NCI-H1694 (cell line): Measurements from ENCODE around the gene MIPOL1.

Experiments used
- DNase-seq: peaks from one replicate; lab custom pipeline; 2025; lab: John Stamatoyannopoulos, UW

MIPOL1 gene

GRCh38 chr14:37399517-37399916 is 201.8 kb downstream of the MIPOL1 start:
- DNase-seq, result no peak

DNA sequence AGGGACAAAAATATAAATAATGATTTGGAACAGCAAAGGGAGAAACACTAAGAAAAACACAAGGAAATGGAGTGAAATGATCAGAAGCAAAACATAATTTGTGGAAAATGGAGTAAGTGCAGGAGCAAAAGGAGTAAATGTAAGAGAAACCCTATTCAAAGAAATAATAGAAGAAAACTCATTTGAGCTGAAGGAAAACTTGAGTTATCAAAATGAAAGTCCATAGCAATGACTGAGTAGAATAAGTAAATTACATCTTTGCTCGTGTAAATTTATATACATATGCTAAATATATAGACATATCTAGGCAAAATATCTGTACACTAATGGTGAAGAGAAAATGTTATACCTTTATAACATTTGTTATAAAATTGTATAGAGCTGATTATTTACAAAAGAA is 203.4 kb downstream of the MIPOL1 start:
- DNase-seq, result no peak

GRCh38 chr14:37403626-37404025 is 205.9 kb downstream of the MIPOL1 start:
- DNase-seq, result no peak

DNA sequence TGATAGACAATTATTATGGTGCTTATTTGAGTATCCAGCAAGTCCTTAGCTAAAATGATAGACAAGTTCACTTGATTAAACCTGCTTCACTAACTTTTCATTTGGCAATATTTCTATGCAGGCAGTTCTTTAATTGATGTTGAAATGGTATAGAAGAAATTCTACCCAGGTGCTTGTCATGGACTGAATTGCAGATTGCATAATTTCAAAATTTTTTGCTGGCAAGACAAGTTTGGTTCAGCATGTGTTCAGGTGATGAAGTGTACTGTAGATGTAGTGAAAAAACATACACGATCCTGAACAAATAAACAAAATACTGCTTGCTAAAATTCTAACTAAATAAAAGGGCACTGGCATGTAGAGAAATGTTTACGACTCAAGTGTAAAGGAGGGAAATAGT is 208.4 kb downstream of the MIPOL1 start:
- no peak for DNase-seq

DNA sequence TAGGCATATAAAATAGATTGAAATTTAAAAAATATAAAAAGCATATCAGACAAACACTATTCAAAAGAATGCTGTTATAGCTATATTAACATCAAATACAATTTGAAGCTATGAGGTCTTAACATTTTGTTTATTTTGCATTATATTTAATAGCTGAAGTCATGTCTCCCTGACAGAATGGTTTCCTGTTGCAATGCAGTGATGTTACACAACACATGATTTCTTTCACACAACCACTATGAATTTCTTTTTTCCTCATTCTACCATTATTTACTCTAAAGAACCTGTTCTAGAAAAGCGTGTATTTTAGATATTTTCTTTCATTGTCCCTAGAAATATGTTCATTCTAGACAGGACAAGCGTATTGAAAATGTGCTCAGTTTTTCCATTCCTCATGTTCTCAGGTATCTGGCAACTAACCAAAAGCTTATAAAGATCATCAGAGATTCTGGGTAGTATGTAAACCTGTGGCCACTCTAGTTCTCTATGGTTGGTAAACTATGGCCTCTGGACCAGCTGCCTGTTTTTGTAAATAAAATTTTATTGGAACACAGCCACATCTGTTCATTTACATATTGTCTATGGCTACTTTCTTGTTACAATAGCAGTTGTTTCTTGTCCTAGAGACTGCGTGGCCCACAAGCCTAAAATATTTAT is 213.5 kb downstream of the MIPOL1 start:
- no peak for DNase-seq

GRCh38 chr14:37413050-37413449 is 215.3 kb downstream of the MIPOL1 start:
- DNase-seq, result no peak

GRCh38 chr14:37413504-37414003 is 215.8 kb downstream of the MIPOL1 start:
- DNase-seq, result no peak

DNA sequence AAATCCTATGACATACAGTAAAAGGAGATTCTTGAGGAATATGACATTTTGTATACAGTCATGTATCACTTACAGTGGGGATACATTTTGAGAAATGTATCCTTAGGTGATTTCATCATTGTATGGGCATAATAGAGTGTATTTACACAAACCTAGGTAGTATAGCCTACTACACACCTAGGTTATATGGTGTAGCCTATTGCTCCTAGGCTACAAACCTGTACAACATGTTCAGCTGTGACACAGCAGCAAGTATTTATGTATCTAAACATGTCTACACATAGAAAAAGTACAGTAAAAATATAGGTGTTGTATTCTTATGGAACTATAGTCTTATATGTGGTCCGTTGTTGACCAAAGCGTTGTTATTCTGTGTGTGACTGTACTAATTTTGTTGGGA is 218.5 kb downstream of the MIPOL1 start:
- no peak for DNase-seq

DNA sequence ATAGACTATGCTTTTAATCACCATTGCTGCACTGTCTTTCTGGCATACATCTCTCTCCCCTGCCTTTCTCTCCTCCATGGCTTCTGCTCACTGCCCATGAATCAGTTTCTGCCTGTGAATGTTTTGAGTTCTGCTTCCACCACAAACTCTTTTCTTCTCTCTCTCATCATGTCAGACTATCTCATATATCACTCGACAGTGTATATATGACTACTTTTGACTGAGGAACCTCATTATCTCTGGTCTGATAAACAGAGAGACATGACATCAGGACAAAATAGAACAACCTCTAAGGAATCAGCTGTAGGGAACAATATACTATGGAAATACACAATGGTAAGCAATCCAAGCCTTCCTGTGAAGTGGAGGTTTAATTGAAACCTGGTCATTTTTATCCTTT is 219.4 kb downstream of the MIPOL1 start:
- DNase-seq, result no peak

DNA sequence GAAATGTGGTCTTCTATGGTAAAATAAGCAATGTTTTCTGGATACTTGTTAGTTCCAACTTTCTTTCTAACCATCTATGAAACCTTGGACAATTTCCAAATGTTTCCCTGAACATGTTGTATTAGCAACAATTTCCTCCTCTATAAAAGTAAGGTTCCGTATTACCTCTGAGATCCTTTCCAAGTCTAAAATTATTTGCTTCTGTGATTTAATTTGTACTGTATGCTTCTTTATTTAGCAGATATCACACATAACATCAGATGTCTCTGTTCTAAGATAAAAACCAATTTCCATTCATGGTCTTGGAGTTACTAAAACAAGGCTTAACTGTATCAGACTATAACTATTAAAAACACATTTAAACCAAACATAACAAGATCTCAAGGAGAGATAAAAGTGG is 220.1 kb downstream of the MIPOL1 start:
- DNase-seq, result peak; percentile 53

GRCh38 chr14:37420622-37421021 is 222.9 kb downstream of the MIPOL1 start:
- DNase-seq, result no peak

- DNase-seq, result no peak
These were observed 224.6 kb downstream of the MIPOL1 start for GRCh38 chr14:37422319-37422718.

GRCh38 chr14:37422748-37423147 is 225.0 kb downstream of the MIPOL1 start:
- no peak for DNase-seq

DNA sequence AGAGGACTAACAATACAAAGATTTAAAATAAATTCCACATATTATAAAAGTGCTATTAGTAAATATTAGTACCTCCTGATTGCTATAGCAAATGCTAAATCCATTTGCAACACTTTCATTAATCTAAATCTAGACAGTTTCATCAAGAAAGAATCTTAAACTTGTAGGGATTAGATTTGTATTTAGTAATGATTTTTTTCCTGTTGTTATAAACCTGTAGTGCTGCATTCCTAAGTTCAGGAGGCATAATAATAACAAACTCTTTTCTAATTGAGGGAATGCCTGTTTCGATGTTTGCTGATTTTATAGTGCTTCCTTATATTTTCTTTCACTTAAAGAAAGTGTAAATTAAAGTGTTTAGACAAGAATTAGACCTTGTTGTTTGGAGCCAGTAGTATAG is 231.2 kb downstream of the MIPOL1 start:
- no peak for DNase-seq

GRCh38 chr14:37429618-37430017 is 231.9 kb downstream of the MIPOL1 start:
- DNase-seq, result no peak

DNA sequence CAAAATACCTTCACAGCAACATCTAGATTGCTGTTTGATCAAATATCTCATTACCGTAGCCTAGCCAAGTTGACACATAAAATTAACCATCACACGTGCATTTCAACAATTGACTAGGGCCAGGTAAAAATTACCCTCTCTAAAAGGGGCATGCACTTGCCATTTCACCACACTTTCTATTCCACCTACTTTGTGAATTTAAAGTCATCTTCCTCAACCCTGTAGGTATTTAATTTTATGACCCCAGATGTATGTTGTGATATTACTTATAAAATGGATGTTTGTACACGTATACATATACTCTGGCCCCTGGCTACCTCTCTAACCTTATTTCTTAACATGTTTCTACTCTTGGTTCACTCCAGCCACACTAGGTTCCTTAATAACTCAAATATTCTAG is 237.1 kb downstream of the MIPOL1 start:
- no peak for DNase-seq

DNA sequence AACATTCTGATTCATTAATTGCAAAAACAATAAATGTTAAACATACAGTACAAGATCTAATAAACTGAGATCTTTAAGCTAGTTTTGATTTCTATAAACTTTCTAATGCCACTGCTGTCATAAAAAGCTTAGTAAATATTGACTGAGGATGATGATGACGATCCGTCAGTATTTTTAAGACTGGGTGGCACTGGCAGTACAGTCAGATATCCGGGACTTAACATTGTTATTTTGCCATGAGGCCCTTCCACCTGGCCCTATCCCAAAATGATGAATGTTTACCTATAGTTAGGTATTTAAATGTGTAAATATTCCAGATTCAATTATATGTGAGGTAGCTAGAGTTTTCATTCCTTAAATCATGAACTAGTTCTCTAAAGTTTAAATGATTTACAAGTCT is 238.8 kb downstream of the MIPOL1 start:
- no peak for DNase-seq

DNA sequence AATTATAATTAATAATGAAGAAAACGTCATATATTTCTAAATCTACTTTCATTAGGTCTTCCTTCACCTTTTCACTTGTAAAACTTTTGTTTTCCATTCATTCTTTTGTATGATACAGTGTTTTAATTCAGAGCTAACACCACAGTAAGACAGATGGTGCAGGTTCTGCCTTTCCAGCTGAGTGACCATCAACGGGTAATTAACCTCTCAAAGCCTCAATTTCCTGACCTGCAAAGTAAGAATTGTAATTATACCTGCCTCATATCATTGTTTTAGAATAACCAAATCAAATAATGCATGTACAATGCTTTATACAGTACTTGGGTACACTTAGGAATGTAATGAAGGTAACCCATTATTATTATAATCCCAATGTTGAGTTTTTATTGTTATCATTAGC is 239.8 kb downstream of the MIPOL1 start:
- DNase-seq, result peak; percentile 49

DNA sequence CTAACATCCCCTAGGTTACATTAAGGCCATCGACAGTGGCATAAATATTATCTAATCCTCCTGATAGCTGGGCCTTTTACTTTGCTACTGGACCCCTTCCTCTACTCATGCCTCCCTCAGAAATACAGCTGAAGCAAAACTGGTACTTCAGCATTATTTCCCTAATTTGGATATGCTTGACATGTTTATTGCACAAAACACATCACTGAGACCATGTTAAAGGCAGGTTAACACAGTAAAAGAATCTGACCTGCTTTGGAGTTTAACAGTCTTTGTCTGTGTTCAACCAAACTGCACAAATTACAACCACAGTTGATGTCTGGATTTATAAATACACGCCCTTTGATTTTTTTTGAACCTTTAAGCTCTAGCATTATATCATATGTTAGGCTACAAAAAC is 240.7 kb downstream of the MIPOL1 start:
- peak; percentile 37 for DNase-seq

DNA sequence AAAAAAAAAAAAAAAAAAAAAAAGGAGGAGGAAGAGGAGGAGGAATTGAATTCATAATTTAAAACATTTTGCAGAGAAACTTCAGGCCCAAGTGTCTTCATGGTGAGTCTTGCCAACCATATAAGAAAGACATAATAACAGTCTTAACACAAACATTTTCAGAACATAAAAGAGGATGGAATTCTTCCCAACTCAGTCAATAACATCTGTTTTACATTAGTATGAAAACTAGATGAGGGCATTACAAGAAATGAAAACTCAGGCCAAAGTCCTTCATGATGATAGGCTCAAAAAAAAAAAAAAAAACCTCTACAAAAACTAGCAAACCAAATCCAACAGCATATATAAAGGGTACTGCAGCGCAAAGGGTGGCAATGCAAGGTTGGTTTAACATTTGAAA is 245.7 kb downstream of the MIPOL1 start:
- DNase-seq, result no peak

- DNase-seq, result no peak
These were observed 250.2 kb downstream of the MIPOL1 start for GRCh38 chr14:37447883-37448391.

DNA sequence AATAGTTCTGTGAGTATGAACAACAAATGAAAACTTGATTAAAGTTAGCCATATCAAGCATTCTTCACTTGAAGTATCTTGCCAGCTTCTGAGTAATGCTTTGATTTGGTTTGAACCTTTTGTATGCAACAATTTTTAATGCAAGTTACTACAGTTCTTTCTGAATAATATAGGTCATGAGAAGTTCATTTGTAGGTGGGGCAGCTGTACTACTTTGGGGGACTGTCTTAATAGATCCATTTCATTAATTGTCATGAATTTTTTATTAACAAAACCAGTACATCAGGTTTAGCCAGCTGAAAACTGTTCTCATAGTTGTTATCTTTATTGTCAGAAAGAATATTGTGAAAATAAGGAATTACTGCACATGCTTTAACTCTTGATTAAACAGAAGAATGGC is 254.6 kb downstream of the MIPOL1 start:
- no peak for DNase-seq

GRCh38 chr14:37453985-37454384 is 256.2 kb downstream of the MIPOL1 start:
- no peak for DNase-seq

GRCh38 chr14:37457334-37457733 is 259.6 kb downstream of the MIPOL1 start:
- DNase-seq, result no peak
